Thoracic aorta (tissue), 2 donors: ENCODE data around the gene LIMA1. TPM values are rescaled to one million over a fixed set of nuclear protein-coding genes. Genes with fewer than 3 reads are reported as not detected.
"Not testable (repeated sequence)": the region's sequence is repeated elsewhere in the genome, so short reads cannot be mapped to it uniquely, and the experiment has no call there.

ENCODE experiments used
- ATAC-seq: fragments of 150-250 bp; one replicate; pipeline ENCODE4 v1.8.0; 2017; ENCODE audit warnings: low read depth; ENCODE audit not compliant: insufficient number of reproducible peaks, low FRiP score
- DNase-seq: peaks from one replicate; pipeline ENCODE4 v3.0.0-alpha.2; 2020; ENCODE audit warnings: low spot score
- H3K27ac ChIP-seq, 2 donors: fragments of 200-600 bp; sonication (generic); 1 replicate in 1 of 2; 2 replicates in 1 of 2; pipeline ENCODE4 v1.5.1; 2016; ENCODE audit warnings: mild to moderate bottlenecking in 2 of 2, moderate library complexity in 2 of 2
- H3K27me3 ChIP-seq: fragments of 200-600 bp; sonication (generic); replicated peaks from 2 replicates; pipeline ENCODE4 v1.6.0; 2016; ENCODE audit warnings: mild to moderate bottlenecking; ENCODE audit not compliant: insufficient read depth
- H3K36me3 ChIP-seq: fragments of 200-600 bp; sonication (generic); one replicate; pipeline ENCODE4 v1.5.1; 2016
- H3K4me1 ChIP-seq, 2 donors: fragments of 200-600 bp; sonication (generic); 1 replicate in 1 of 2; 2 replicates in 1 of 2; pipeline versions ENCODE4 v1.5.1 to v1.6.0; 2016; ENCODE audit warnings: low read depth in 2 of 2, mild to moderate bottlenecking in 1 of 2; ENCODE audit not compliant: control insufficient read depth in 1 of 2
- H3K4me3 ChIP-seq: fragments of 200-600 bp; sonication (generic); 2 replicates; pipeline ENCODE4 v1.5.1; 2016; ENCODE audit warnings: mild to moderate bottlenecking
- H3K9me3 ChIP-seq: fragments of 200-600 bp; sonication (generic); 2 replicates; pipeline ENCODE4 v1.5.1; 2016
- CTCF ChIP-seq: fragments of 200-600 bp; sonication (generic); IDR thresholded peaks from one replicate; pipeline ENCODE4 v1.5.1; 2019; ENCODE audit warnings: antibody characterized with exemption
- total RNA-seq, 2 donors: library from RNA; depleted of rRNA; stranded (reverse); fragments of >200 nt; gene quantifications; one replicate each; pipeline versions ENCODE4 v1.1.0 to v1.2.3, GENCODE V29; 2016

Gene LIMA1
- total RNA-seq, 2 donors from 2014 or later, result 103 to 194 TPM

DNA sequence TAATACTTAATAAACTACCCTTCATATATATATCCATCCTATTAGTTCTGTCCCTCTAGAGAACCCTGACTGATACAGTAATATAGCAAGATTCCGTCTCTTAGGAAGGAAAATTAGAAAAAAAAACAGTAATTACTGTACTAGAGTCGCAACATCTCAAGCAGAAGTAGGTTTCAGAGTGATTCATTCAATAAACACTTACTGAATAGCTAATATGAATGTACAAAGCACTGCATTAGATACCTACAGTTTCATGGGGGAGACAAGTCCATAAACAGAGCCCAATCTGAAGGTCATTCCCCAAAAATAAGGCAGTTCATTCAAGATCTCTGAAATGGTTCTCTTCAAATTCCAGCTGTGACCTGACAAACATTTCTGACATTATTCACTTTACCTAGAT is 126.1 kb downstream of the LIMA1 start:
- Histone ChIP-seq H3K4me1 (peaks cover 0 to 16% of the 10 kb centered on the region in 2 donors), H3K27me3 (no peaks in the 10 kb centered on the region), H3K9me3 (no peaks in the 10 kb centered on the region), H3K36me3 (no peaks in the 10 kb centered on the region), H3K27ac (no peak overlapping the region), H3K4me3 (no peak overlapping the region)
- DNase-seq (no peak), ATAC-seq (no peak)
- TF ChIP-seq CTCF, result no peak

DNA sequence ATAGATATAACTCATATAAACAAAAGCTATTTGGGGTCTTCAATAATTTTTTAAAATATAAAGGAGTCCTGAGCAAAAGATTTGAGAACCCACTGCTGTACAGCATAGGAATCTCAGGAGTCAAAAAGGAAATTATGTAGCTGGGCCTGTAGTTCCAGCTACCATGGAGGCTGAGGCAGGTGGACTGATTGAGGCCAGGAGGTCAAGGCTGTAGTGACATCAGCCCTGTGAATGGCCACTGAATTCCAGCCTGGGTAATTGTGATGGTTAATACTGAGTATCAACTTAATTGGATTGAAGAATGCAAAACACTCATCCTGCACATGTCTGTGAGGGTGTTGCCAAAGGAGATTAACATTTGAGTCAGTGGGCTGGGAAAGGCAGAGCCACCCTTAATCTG is 126.7 kb downstream of the LIMA1 start:
- Histone ChIP-seq H3K4me1 (peaks cover 0 to 16% of the 10 kb centered on the region in 2 donors), H3K9me3 (no peaks in the 10 kb centered on the region), H3K4me3 (no peak overlapping the region), H3K27me3 (no peaks in the 10 kb centered on the region), H3K27ac (no peak overlapping the region), H3K36me3 (no peaks in the 10 kb centered on the region)
- ATAC-seq (no peak), DNase-seq (no peak)
- no peak for TF ChIP-seq CTCF

DNA sequence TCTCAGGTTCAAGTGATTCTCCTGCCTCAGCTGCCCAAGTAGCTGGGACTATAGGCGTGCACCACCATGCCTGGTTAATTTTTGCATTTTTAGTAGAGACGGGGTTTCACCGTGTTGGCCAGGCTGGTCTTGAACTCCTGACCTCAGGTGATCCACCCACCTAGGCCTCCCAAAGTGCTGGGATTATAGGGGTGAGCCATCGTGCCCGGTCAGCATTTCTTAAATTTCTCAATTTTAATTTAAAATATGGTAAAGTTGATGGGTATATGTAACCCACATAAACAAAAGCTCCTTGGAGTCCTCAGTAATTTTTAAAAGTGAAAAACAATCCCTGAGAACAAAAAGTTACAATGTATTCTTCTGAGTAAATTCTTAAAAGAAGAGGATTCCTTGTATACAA is 128.4 kb downstream of the LIMA1 start:
- H3K36me3 ChIP-seq, H3K27ac ChIP-seq, H3K4me3 ChIP-seq, H3K27me3 ChIP-seq, ATAC-seq, H3K9me3 ChIP-seq, DNase-seq: not testable (repeated sequence)
- peaks cover 0 to 19% of the 10 kb centered on the region in 2 donors for H3K4me1 ChIP-seq

- Histone ChIP-seq H3K9me3 (no peaks in the 10 kb centered on the region), H3K4me3 (no peak overlapping the region), H3K4me1 (peaks cover 0 to 11% of the 10 kb centered on the region in 2 donors), H3K27me3 (no peaks in the 10 kb centered on the region), H3K27ac (no peak overlapping the region), H3K36me3 (no peaks in the 10 kb centered on the region)
- no peak for DNase-seq
- no peak for ATAC-seq
- TF ChIP-seq CTCF, result no peak
Measured at GRCh38 chr12:50151047-50151687, 132.2 kb downstream of the LIMA1 start.

- no peaks in the 10 kb centered on the region for H3K36me3 ChIP-seq
- no peak for TF ChIP-seq CTCF
- no peaks in the 10 kb centered on the region for H3K27me3 ChIP-seq
- H3K9me3 ChIP-seq, result no peaks in the 10 kb centered on the region
- DNase-seq (no peak), ATAC-seq (no peak)
- H3K27ac ChIP-seq, result no peak overlapping the region
- H3K4me1 ChIP-seq, result peaks cover 9 to 21% of the 10 kb centered on the region in 2 donors
- H3K4me3 ChIP-seq, result no peak overlapping the region
Measured at GRCh38 chr12:50149311-50149710, 134.0 kb downstream of the LIMA1 start.

GRCh38 chr12:50148011-50148410 is 135.3 kb downstream of the LIMA1 start:
- H3K4me3 ChIP-seq, ATAC-seq, H3K36me3 ChIP-seq, H3K9me3 ChIP-seq, DNase-seq, H3K27ac ChIP-seq, H3K27me3 ChIP-seq: not testable (repeated sequence)
- H3K4me1 ChIP-seq, result peaks cover 9 to 21% of the 10 kb centered on the region in 2 donors
